NK-92 treated with Interleukin-12 subunit alpha and Interleukin-12 subunit beta, amount 100 ng/mL, for 24 hours (cell line): ENCODE data around the gene NOP14.
"Not testable (repeated sequence)": the region's sequence is repeated elsewhere in the genome, so short reads cannot be mapped to it uniquely, and the experiment has no call there.

Experiments
- DNase-seq: peaks from one replicate; lab custom pipeline; 2025; lab: John Stamatoyannopoulos, UW

The NOP14 gene

GRCh38 chr4:2942532-2943363 is 20.5 kb downstream of the NOP14 start:
- DNase-seq: no peak

GRCh38 chr4:2942037-2942531 is 21.1 kb downstream of the NOP14 start:
- DNase-seq: no peak

GRCh38 chr4:2941138-2942036 is 21.8 kb downstream of the NOP14 start:
- no peak for DNase-seq

GRCh38 chr4:2940267-2941137 is 22.7 kb downstream of the NOP14 start:
- no peak for DNase-seq

GRCh38 chr4:2939383-2940243 is 23.6 kb downstream of the NOP14 start:
- DNase-seq: no peak

- DNase-seq: no peak
These were observed 24.3 kb downstream of the NOP14 start for GRCh38 chr4:2938906-2939305.

GRCh38 chr4:2938411-2938810 is 24.8 kb downstream of the NOP14 start:
- DNase-seq: not testable (repeated sequence)

- DNase-seq: no peak
These were observed 25.2 kb downstream of the NOP14 start for GRCh38 chr4:2937986-2938385.

GRCh38 chr4:2937146-2937857 is 25.9 kb downstream of the NOP14 start:
- no peak for DNase-seq

- no peak for DNase-seq
These were observed 26.4 kb downstream of the NOP14 start for GRCh38 chr4:2936773-2937145.

- no peak for DNase-seq
These were observed 27.2 kb downstream of the NOP14 start for GRCh38 chr4:2935762-2936743.

- DNase-seq: peak; percentile 88
These were observed 28.1 kb downstream of the NOP14 start for GRCh38 chr4:2934813-2935761.

- DNase-seq: no peak
These were observed 29.0 kb downstream of the NOP14 start for GRCh38 chr4:2934077-2934812.

- DNase-seq: no peak
These were observed 29.6 kb downstream of the NOP14 start for GRCh38 chr4:2933566-2934076.

GRCh38 chr4:2932951-2933565 is 30.1 kb downstream of the NOP14 start:
- no peak for DNase-seq

- no peak for DNase-seq
These were observed 30.8 kb downstream of the NOP14 start for GRCh38 chr4:2932321-2932950.
